Right lobe of liver (tissue), 4 donors: ENCODE data around the gene INPP5D.
"Not testable (repeated sequence)": the region's sequence is repeated elsewhere in the genome, so short reads cannot be mapped to it uniquely, and the experiment has no call there.

Experiments
- POLR2A ChIP-seq: fragments of 450-650 bp; IDR thresholded peaks from one replicate; pipeline ENCODE4 v1.6.1; 2017; ENCODE audit warnings: antibody characterized with exemption, mild to moderate bottlenecking
- TF ChIP-seq, protein P1 (sequence below), 4 donors: fragments of 200-600 bp in 3 of 4; fragments of 450-650 bp in 1 of 4; IDR thresholded peaks; one replicate each; pipeline versions ENCODE4 v1.5.1 to v1.8.0; 2016 to 2022; ENCODE audit warnings: antibody characterized with exemption in 4 of 4, mild to moderate bottlenecking in 2 of 4
- donor health status: DM: no; HTN: no; CAD: no.
- donor health status: DM: no; HTN: no; CAD: no.
- donor health status: DM: no; HTN: yes; CAD: no.

GRCh38 chr2:233123576-233123975 is 63.4 kb downstream of the INPP5D start:
- TF ChIP-seq, protein P1, sequence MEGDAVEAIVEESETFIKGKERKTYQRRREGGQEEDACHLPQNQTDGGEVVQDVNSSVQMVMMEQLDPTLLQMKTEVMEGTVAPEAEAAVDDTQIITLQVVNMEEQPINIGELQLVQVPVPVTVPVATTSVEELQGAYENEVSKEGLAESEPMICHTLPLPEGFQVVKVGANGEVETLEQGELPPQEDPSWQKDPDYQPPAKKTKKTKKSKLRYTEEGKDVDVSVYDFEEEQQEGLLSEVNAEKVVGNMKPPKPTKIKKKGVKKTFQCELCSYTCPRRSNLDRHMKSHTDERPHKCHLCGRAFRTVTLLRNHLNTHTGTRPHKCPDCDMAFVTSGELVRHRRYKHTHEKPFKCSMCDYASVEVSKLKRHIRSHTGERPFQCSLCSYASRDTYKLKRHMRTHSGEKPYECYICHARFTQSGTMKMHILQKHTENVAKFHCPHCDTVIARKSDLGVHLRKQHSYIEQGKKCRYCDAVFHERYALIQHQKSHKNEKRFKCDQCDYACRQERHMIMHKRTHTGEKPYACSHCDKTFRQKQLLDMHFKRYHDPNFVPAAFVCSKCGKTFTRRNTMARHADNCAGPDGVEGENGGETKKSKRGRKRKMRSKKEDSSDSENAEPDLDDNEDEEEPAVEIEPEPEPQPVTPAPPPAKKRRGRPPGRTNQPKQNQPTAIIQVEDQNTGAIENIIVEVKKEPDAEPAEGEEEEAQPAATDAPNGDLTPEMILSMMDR (IDR thresholded peaks at IDR 0.05) = not testable (repeated sequence)
- TF ChIP-seq POLR2A = not testable (repeated sequence)
